Kidney capillary endothelial cell (primary cell): ENCODE measurements around the gene KCNJ1.
A peak's percentile ranks its signal among the peaks of the same experiment; 100 is the strongest.

Experiments used
- DNase-seq: peaks from one replicate; pipeline ENCODE4 v3.0.0-alpha.2; 2018; ENCODE audit warnings: low spot score

KCNJ1 gene

GRCh38 chr11:128901653-128902514 lies 34.8 kb upstream of the KCNJ1 start:
- no peak for DNase-seq

GRCh38 chr11:128900468-128900867 lies 33.4 kb upstream of the KCNJ1 start:
- no peak for DNase-seq

GRCh38 chr11:128898580-128899344 lies 31.7 kb upstream of the KCNJ1 start:
- DNase-seq, result no peak

- no peak for DNase-seq
Observed at GRCh38 chr11:128897826-128898225, 30.7 kb upstream of the KCNJ1 start.

- DNase-seq, result no peak
Observed at GRCh38 chr11:128896356-128896755, 29.3 kb upstream of the KCNJ1 start.

- DNase-seq, result no peak
Observed at GRCh38 chr11:128895526-128895925, 28.4 kb upstream of the KCNJ1 start.

- DNase-seq, result no peak
Observed at GRCh38 chr11:128894685-128895084, 27.6 kb upstream of the KCNJ1 start.

GRCh38 chr11:128894286-128894681 lies 27.2 kb upstream of the KCNJ1 start:
- DNase-seq, result no peak

- no peak for DNase-seq
Observed at GRCh38 chr11:128893578-128894285, 26.6 kb upstream of the KCNJ1 start.

GRCh38 chr11:128892866-128893565 lies 25.9 kb upstream of the KCNJ1 start:
- DNase-seq, result no peak

GRCh38 chr11:128891913-128892398 lies 24.9 kb upstream of the KCNJ1 start:
- no peak for DNase-seq

- DNase-seq, result no peak
Observed at GRCh38 chr11:128890543-128891368, 23.7 kb upstream of the KCNJ1 start, which contains the start of gene KCNJ5. Gene KCNJ5, plus strand, starts transcription at chr11:128891356. Its CDS starts 19,918 bp downstream, at chr11:128911274.

GRCh38 chr11:128890216-128890542 lies 23.1 kb upstream of the KCNJ1 start:
- no peak for DNase-seq

- no peak for DNase-seq
Observed at GRCh38 chr11:128889657-128890213, 22.6 kb upstream of the KCNJ1 start.

GRCh38 chr11:128888034-128888985 lies 21.2 kb upstream of the KCNJ1 start:
- DNase-seq, result no peak

GRCh38 chr11:128886406-128887124 lies 19.5 kb upstream of the KCNJ1 start:
- no peak for DNase-seq

GRCh38 chr11:128884703-128885338 lies 17.7 kb upstream of the KCNJ1 start:
- peak; percentile 75 for DNase-seq

GRCh38 chr11:128884054-128884453 lies 17.0 kb upstream of the KCNJ1 start:
- no peak for DNase-seq
